Smooth muscle cell (in vitro differentiated cells): ENCODE data around the gene PRKCG. TPM values are rescaled to one million over a fixed set of nuclear protein-coding genes. Genes with fewer than 3 reads are reported as not detected.

Experiments
- DNase-seq: peaks from one replicate; lab custom pipeline; 2025; ENCODE audit not compliant: unreplicated experiment; lab: John Stamatoyannopoulos, UW
- H2AFZ ChIP-seq: fragments of 200-600 bp; sonication (generic); 2 replicates; pipeline ENCODE4 v1.6.0; 2016; ENCODE audit warnings: antibody characterized with exemption, low read depth, mild to moderate bottlenecking
- H3F3A ChIP-seq: fragments of 200-600 bp; sonication (generic); 2 replicates; pipeline ENCODE4 v1.6.0; 2017; ENCODE audit warnings: antibody characterized with exemption, low read depth
- H3K27ac ChIP-seq: fragments of 200-600 bp; sonication (generic); 2 replicates; pipeline ENCODE4 v1.5.1; 2016; ENCODE audit warnings: low read depth, mild to moderate bottlenecking
- H3K27me3 ChIP-seq: fragments of 200-600 bp; sonication (generic); 2 replicates; pipeline ENCODE4 v1.6.1; 2016; ENCODE audit warnings: low read depth, mild to moderate bottlenecking
- H3K36me3 ChIP-seq: fragments of 200-600 bp; sonication (generic); 2 replicates; pipeline ENCODE4 v1.5.1; 2016; ENCODE audit warnings: low read depth
- H3K4me1 ChIP-seq: fragments of 200-600 bp; sonication (generic); 2 replicates; pipeline ENCODE4 v1.5.1; 2016; ENCODE audit warnings: low read depth
- H3K4me2 ChIP-seq: fragments of 200-600 bp; sonication (generic); 2 replicates; pipeline ENCODE4 v1.6.0; 2016; ENCODE audit warnings: mild to moderate bottlenecking
- H3K4me3 ChIP-seq: fragments of 200-600 bp; sonication (generic); 2 replicates; pipeline ENCODE4 v1.5.1; 2016; ENCODE audit warnings: mild to moderate bottlenecking
- H3K79me2 ChIP-seq: fragments of 200-600 bp; sonication (generic); 2 replicates; pipeline ENCODE4 v1.6.0; 2016; ENCODE audit warnings: low read depth, mild to moderate bottlenecking
- H3K9ac ChIP-seq: fragments of 200-600 bp; sonication (generic); 2 replicates; pipeline ENCODE4 v1.6.0; 2016; ENCODE audit warnings: low read depth
- H3K9me3 ChIP-seq: fragments of 200-600 bp; sonication (generic); replicated peaks from 2 replicates; pipeline ENCODE4 v1.5.1; 2016; ENCODE audit warnings: low read depth
- H4K20me1 ChIP-seq: fragments of 200-600 bp; sonication (generic); 2 replicates; pipeline ENCODE4 v1.6.0; 2016; ENCODE audit warnings: low read depth
- CTCF ChIP-seq: fragments of 200-600 bp; sonication (generic); IDR thresholded peaks from 2 replicates; pipeline ENCODE4 v1.5.1; 2017; ENCODE audit warnings: borderline replicate concordance, mild to moderate bottlenecking, antibody characterized with exemption; ENCODE audit not compliant: insufficient read depth, poor library complexity, severe bottlenecking
- WGBS: methylation state at CpG from one replicate; pipeline ENCODE4 v1.1.7; 2016; ENCODE audit warnings: low lambda C conversion rate; 5-methylcytosine and 5-hydroxymethylcytosine counted together
- polyA plus RNA-seq: library from polyadenylated mRNA; unstranded; fragments of >200 nt; fragmentation: Nextera tagmentation; extraction: Ambion mirVana; gene quantifications from 2 replicates; pipeline ENCODE4 v1.2.1, GENCODE V29; 2016
- total RNA-seq: library from RNA; depleted of rRNA; stranded (reverse); fragments of >200 nt; gene quantifications from 2 replicates; pipeline ENCODE4 v1.2.3, GENCODE V29; 2014

The PRKCG gene
- total and polyA plus RNA-seq, 2 experiments from 2014 or later, result 0.51 TPM; not detected in 1

- Histone ChIP-seq H3K4me2 (no peak overlapping the region), H4K20me1 (peaks cover 65% of the 10 kb centered on the region), H3K27me3 (peaks cover 8% of the 10 kb centered on the region), H3K79me2 (peaks cover 22% of the 10 kb centered on the region), H3K4me3 (no peak overlapping the region), H3K27ac (no peak overlapping the region), H3F3A (peaks cover 31% of the 10 kb centered on the region), H3K9me3 (no peaks in the 10 kb centered on the region), H3K4me1 (no peaks in the 10 kb centered on the region), H2AFZ (no peak overlapping the region), H3K36me3 (no peaks in the 10 kb centered on the region), H3K9ac (no peak overlapping the region)
- no peak for TF ChIP-seq CTCF
- 96% methylated on average over 17 of the region's 17 CpGs for WGBS
- no peak for DNase-seq
These were observed 6.2 kb upstream of the PRKCG start for GRCh38 chr19:53875602-53876325.

- Histone ChIP-seq H3K4me1 (peaks cover 6% of the 10 kb centered on the region), H3F3A (peaks cover 29% of the 10 kb centered on the region), H3K9ac (no peak overlapping the region), H3K36me3 (no peaks in the 10 kb centered on the region), H3K27me3 (peaks cover 18% of the 10 kb centered on the region), H3K4me3 (no peak overlapping the region), H3K9me3 (no peaks in the 10 kb centered on the region), H4K20me1 (peaks cover 55% of the 10 kb centered on the region), H3K27ac (no peak overlapping the region), H2AFZ (no peak overlapping the region), H3K79me2 (peaks cover 15% of the 10 kb centered on the region), H3K4me2 (no peak overlapping the region)
- DNase-seq, result no peak
- 91% methylated on average over 5 of the region's 6 CpGs for WGBS
- TF ChIP-seq CTCF, result no peak
These were observed 5.3 kb upstream of the PRKCG start for GRCh38 chr19:53876651-53877224.

GRCh38 chr19:53877361-53877766 lies 4.6 kb upstream of the PRKCG start:
- 75% methylated on average over 10 of the region's 10 CpGs for WGBS
- peaks cover 49% of the 10 kb centered on the region for H4K20me1 ChIP-seq
- H3K79me2 ChIP-seq, result peaks cover 9% of the 10 kb centered on the region
- H3K9me3 ChIP-seq, result no peaks in the 10 kb centered on the region
- no peaks in the 10 kb centered on the region for H3K36me3 ChIP-seq
- no peak overlapping the region for H3K27ac ChIP-seq
- TF ChIP-seq CTCF, result no peak
- H3K4me1 ChIP-seq, result peaks cover 6% of the 10 kb centered on the region
- no peak overlapping the region for H3K4me2 ChIP-seq
- H2AFZ ChIP-seq, result no peak overlapping the region
- H3F3A ChIP-seq, result peaks cover 29% of the 10 kb centered on the region
- H3K9ac ChIP-seq, result no peak overlapping the region
- DNase-seq, result no peak
- H3K27me3 ChIP-seq, result peaks cover 24% of the 10 kb centered on the region
- H3K4me3 ChIP-seq, result no peak overlapping the region
